Prostate gland (tissue), 2 donors: ENCODE results near the gene POLR2H.

Experiments used
- CTCF ChIP-seq, 4 experiments: fragments of 200-600 bp in 2 of 4; fragments of 450-650 bp in 2 of 4; sonication (generic) in 2 of 4; IDR thresholded peaks; 1 replicate in 3 of 4; 2 replicates in 1 of 4; pipeline ENCODE4 v1.5.1; 2016 to 2019; ENCODE audit warnings: antibody characterized with exemption in 4 of 4, mild to moderate bottlenecking in 2 of 4, moderate library complexity in 2 of 4
- POLR2A ChIP-seq: fragments of 450-650 bp; IDR thresholded peaks from one replicate; pipeline ENCODE4 v1.6.1; 2016; ENCODE audit warnings: antibody characterized with exemption, mild to moderate bottlenecking

DNA sequence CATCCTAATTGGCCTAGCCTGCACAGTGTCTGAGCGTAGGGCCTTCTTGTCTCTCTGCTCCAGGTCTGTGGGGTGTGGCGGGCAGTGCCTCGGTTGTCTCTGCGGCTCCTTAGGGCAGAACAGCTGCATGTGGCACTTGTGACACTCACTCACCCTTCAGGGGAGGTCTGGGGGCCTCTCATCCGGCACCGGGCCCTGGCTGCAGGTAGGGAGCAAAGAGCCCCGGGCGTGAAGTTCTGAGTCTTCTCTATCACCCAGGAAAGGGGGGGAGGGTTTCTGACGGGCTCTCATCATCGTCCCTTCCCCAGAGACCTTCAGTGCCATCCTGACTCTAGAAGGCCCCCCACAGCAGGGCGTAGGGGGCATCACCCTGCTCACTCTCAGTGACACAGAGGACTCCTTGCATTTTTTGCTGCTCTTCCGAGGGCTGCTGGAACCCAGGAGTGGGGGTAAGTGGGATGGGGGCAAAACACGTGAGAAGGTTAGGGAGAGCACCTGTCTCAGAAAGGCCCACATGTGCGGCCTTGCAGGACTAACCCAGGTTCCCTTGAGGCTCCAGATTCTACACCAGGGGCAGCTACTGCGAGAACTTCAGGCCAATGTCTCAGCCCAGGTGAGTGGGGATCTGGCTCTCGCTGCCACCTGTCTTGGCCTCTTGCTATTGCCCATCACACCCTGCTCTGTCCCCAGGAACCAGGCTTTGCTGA, 21.0 kb downstream of the POLR2H start:
- no peak for TF ChIP-seq POLR2A
- no peak for TF ChIP-seq CTCF (IDR thresholded peaks at IDR 0.05)
